ENCODE results near the gene UCK1.
A peak's percentile ranks its signal among the peaks of the same experiment; 100 is the strongest.
"Not testable (repeated sequence)": the region's sequence is repeated elsewhere in the genome, so short reads cannot be mapped to it uniquely, and the experiment has no call there.

UCK1 gene

GRCh38 chr9:131523451-131524435 is 7.3 kb downstream of the UCK1 start:
- no peak for DNase-seq

GRCh38 chr9:131523086-131523388 is 8.0 kb downstream of the UCK1 start:
- DNase-seq, result no peak

GRCh38 chr9:131522257-131523085 is 8.6 kb downstream of the UCK1 start:
- DNase-seq, result no peak

GRCh38 chr9:131521822-131522221 is 9.2 kb downstream of the UCK1 start:
- DNase-seq, result no peak

- no peak for DNase-seq
Observed at GRCh38 chr9:131521203-131521602, 9.9 kb downstream of the UCK1 start.

GRCh38 chr9:131520503-131520902 is 10.6 kb downstream of the UCK1 start:
- no peak for DNase-seq

- DNase-seq, result no peak
Observed at GRCh38 chr9:131518553-131518952, 12.5 kb downstream of the UCK1 start.

- no peak for DNase-seq
Observed at GRCh38 chr9:131517761-131518190, 13.3 kb downstream of the UCK1 start.

GRCh38 chr9:131516930-131517329 is 14.1 kb downstream of the UCK1 start:
- no peak for DNase-seq

- no peak for DNase-seq
Observed at GRCh38 chr9:131516100-131516499, 15.0 kb downstream of the UCK1 start.

GRCh38 chr9:131515559-131516031 is 15.5 kb downstream of the UCK1 start:
- not testable (repeated sequence) for DNase-seq

GRCh38 chr9:131513177-131513576 is 17.9 kb downstream of the UCK1 start:
- DNase-seq, result no peak

- no peak for DNase-seq
Observed at GRCh38 chr9:131511880-131512279, 19.2 kb downstream of the UCK1 start.

GRCh38 chr9:131511416-131511815 is 19.6 kb downstream of the UCK1 start:
- no peak for DNase-seq

- DNase-seq, result peak; percentile 34
Observed at GRCh38 chr9:131505012-131505411, 26.1 kb downstream of the UCK1 start.

- peak; percentile 2 for DNase-seq
Observed at GRCh38 chr9:131503626-131504465, 27.2 kb downstream of the UCK1 start.

- peak; percentile 84 for DNase-seq
Observed at GRCh38 chr9:131502781-131503625, 28.1 kb downstream of the UCK1 start, which contains the start of gene POMT1. POMT1 (plus strand) TSS chr9:131502918; CDS start chr9:131504219, 1,301 bp downstream.

- peak; percentile 26 for DNase-seq
Observed at GRCh38 chr9:131500939-131501541, 30.0 kb downstream of the UCK1 start.

GRCh38 chr9:131500377-131500776 is 30.7 kb downstream of the UCK1 start:
- DNase-seq, result no peak

GRCh38 chr9:131499254-131499767 is 31.8 kb downstream of the UCK1 start:
- DNase-seq, result no peak

GRCh38 chr9:131496844-131497405 is 34.1 kb downstream of the UCK1 start:
- no peak for DNase-seq
